ENCODE data around the gene C4orf46. TPM values are rescaled to one million over a fixed set of nuclear protein-coding genes. Genes with fewer than 3 reads are reported as not detected.

The C4orf46 gene
- total RNA-seq, 4 donors from 2014 or later: 1.6 to 3.3 (median 2.7) TPM

GRCh38 chr4:158649111-158649680 is 22.5 kb downstream of the C4orf46 start:
- Histone ChIP-seq H3K27me3 (no peaks in the 10 kb centered on the region), H3K4me3 (no peak overlapping the region), H3K36me3 (no peaks in the 10 kb centered on the region), H3K27ac (no peak overlapping the region), H3K9me3 (no peaks in the 10 kb centered on the region), H3K4me1 (no peaks in the 10 kb centered on the region)
- DNase-seq: no peak
- no peak for TF ChIP-seq CTCF (IDR thresholded peaks at IDR 0.05)
- no peak for TF ChIP-seq POLR2A (IDR thresholded peaks at IDR 0.05)

DNA sequence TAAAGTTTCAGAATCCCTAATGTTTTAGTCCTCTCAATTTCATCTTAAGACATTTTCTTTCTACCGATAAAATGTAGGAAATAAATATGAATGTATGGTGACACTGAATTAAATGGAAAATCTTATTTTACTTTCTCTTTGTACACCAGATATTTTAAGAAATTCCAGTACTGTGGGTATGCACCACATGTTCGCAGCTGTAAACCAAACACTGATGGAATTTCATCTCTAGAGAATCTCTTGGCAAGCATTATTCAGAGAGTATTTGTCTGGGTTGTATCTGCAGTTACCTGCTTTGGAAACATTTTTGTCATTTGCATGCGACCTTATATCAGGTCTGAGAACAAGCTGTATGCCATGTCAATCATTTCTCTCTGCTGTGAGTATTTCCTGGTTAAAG is 26.9 kb downstream of the C4orf46 start:
- Histone ChIP-seq H3K4me3 (no peak overlapping the region), H3K4me1 (no peaks in the 10 kb centered on the region), H3K27ac (no peak overlapping the region), H3K27me3 (no peaks in the 10 kb centered on the region), H3K36me3 (no peaks in the 10 kb centered on the region), H3K9me3 (no peaks in the 10 kb centered on the region)
- TF ChIP-seq POLR2A (IDR thresholded peaks at IDR 0.05) (no peak), CTCF (IDR thresholded peaks at IDR 0.05) (no peak)
- no peak for DNase-seq

GRCh38 chr4:158644356-158644755 is 27.3 kb downstream of the C4orf46 start:
- no peaks in the 10 kb centered on the region for H3K27me3 ChIP-seq
- no peak for DNase-seq
- H3K27ac ChIP-seq: no peak overlapping the region
- H3K4me3 ChIP-seq: no peak overlapping the region
- no peaks in the 10 kb centered on the region for H3K36me3 ChIP-seq
- no peaks in the 10 kb centered on the region for H3K9me3 ChIP-seq
- no peaks in the 10 kb centered on the region for H3K4me1 ChIP-seq
- no peak for TF ChIP-seq POLR2A (IDR thresholded peaks at IDR 0.05)
- no peak for TF ChIP-seq CTCF (IDR thresholded peaks at IDR 0.05)

DNA sequence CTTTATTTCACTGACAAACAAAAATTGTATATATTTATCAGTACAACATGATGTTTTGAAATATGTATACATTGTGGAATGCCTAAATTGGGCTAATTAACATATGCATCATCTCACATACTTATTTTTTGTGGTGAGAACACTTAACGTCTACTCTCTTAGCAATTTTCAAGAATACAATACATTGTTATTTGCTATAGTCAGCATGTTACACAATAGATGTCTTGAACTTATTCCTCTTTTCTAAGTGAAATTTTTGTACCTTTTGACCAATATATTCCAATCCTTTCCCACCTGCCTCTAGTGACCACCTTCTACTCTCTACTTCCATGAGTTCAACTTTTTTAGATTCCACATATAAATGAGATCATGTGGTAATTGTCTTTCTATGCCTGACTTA is 35.1 kb downstream of the C4orf46 start:
- H3K4me1 ChIP-seq: no peaks in the 10 kb centered on the region
- no peak overlapping the region for H3K4me3 ChIP-seq
- no peaks in the 10 kb centered on the region for H3K36me3 ChIP-seq
- TF ChIP-seq CTCF (IDR thresholded peaks at IDR 0.05): no peak
- no peak for TF ChIP-seq POLR2A (IDR thresholded peaks at IDR 0.05)
- H3K9me3 ChIP-seq: no peaks in the 10 kb centered on the region
- DNase-seq: no peak
- no peaks in the 10 kb centered on the region for H3K27me3 ChIP-seq
- H3K27ac ChIP-seq: no peak overlapping the region

GRCh38 chr4:158630893-158631292 is 40.8 kb downstream of the C4orf46 start:
- DNase-seq: no peak
- Histone ChIP-seq H3K27ac (no peak overlapping the region), H3K4me3 (no peak overlapping the region), H3K4me1 (no peaks in the 10 kb centered on the region), H3K36me3 (no peaks in the 10 kb centered on the region), H3K27me3 (no peaks in the 10 kb centered on the region), H3K9me3 (no peaks in the 10 kb centered on the region)
- no peak for TF ChIP-seq POLR2A (IDR thresholded peaks at IDR 0.05)
- TF ChIP-seq CTCF (IDR thresholded peaks at IDR 0.05): no peak

DNA sequence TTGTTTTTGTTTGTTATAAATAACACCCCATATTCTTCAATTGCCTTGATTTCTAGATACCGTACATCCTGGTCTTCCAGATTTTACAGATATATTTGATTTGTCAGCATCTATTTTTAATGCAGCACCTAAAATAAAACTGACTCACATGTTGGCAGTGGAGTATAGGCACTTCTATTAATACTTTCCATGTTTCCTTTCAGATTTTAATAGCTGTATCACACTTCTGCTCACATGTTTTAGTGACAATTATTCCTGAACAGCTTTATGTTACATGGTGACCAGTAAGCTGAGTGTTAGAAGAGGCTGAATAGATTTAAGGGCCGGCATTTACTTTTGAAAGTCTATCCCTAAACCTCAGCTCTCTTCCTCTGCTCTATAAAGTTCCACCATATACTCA is 46.1 kb downstream of the C4orf46 start:
- no peaks in the 10 kb centered on the region for H3K4me1 ChIP-seq
- no peak overlapping the region for H3K4me3 ChIP-seq
- TF ChIP-seq POLR2A (IDR thresholded peaks at IDR 0.05) (no peak), CTCF (IDR thresholded peaks at IDR 0.05) (no peak)
- DNase-seq: no peak
- H3K27me3 ChIP-seq: no peaks in the 10 kb centered on the region
- no peaks in the 10 kb centered on the region for H3K36me3 ChIP-seq
- H3K27ac ChIP-seq: no peak overlapping the region
- no peaks in the 10 kb centered on the region for H3K9me3 ChIP-seq
